GM12875 (cell line): ENCODE results near the gene CCDC152.

ENCODE experiments used
- H3K4me3 ChIP-seq: one replicate; pipeline ENCODE4 v1.5.1; 2011; ENCODE audit warnings: low read depth, low read length, control low read depth
- CTCF ChIP-seq: IDR thresholded peaks from 2 replicates; pipeline ENCODE4 v1.5.1; 2011; ENCODE audit warnings: low read depth, mild to moderate bottlenecking, control low read depth, inconsistent platforms, low read length, moderate library complexity, borderline replicate concordance; ENCODE audit not compliant: insufficient read depth

CCDC152 gene

DNA sequence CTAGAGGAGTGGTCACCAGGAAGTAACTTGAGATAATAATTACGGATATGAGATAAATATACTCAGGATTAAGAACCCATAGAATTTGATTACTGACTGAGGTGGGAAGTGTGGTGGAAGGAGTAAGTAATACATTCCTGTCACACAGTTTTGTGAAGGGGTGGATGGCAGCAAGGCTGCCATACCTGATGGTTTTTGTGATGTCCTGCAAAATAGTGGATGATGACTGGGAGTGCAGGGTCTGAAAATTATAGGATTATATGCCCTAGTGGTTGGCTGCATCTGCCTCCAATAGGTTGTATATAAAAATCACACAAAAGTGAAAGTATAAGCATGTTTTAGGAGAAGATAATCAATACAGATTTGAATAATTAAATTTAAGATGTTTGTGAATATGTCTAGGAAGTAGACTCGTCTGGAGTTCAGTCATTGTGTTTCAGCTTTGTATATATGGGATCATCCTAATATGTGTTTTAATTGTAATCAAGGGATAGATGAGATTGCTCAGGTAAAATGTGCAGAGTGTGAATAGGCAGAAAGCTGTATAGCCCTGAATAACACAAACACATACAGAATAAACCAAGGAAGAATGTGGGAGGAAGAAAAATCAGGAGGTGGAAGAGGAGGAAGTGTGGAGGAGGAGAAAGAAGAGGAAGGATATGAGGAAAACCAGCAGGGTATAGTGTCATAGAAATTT, 49.5 kb downstream of the CCDC152 start:
- no peak for TF ChIP-seq CTCF

DNA sequence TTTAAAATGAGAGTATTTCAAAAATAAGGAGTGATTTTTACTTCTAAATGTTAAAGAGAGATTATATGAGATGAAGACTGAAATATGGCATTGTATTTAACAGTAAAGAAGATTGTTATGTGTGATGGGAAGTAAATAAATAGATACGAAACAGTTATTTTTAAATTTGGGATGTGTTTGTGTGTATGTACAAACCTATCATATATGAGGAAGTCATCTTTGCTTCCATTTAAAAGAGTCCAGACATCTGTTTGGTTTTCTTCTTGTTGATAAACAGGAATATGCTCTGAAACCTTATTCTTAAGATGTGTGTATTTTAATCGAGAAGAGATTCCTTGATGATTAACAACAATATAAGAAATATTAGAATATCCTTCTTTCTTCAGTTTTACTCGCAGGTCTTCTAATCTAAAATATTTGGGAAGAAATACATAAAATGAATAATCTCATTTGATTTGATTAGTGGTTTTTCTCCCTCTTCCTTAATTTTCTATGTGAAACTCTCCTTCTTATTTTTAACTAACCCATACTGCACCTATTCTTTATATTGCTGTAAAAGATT, 50.2 kb downstream of the CCDC152 start:
- no peak overlapping the region for H3K4me3 ChIP-seq
- no peak for TF ChIP-seq CTCF

More for the DNA sequence above, 49.5 kb downstream of the CCDC152 start:
- no peak overlapping the region for H3K4me3 ChIP-seq

GRCh38 chr5:42807722-42808447, 51.3 kb downstream of the CCDC152 start:
- no peak for TF ChIP-seq CTCF
- no peak overlapping the region for H3K4me3 ChIP-seq

GRCh38 chr5:42808888-42809611, 52.4 kb downstream of the CCDC152 start:
- H3K4me3 ChIP-seq, result no peak overlapping the region
- TF ChIP-seq CTCF, result no peak

GRCh38 chr5:42810834-42811590, 54.4 kb downstream of the CCDC152 start:
- H3K4me3 ChIP-seq, result no peak overlapping the region
- no peak for TF ChIP-seq CTCF

GRCh38 chr5:42811591-42812446, 55.2 kb downstream of the CCDC152 start, which contains the start of gene SELENOP:
SELENOP (minus strand) TSS chr5:42811892; CDS start chr5:42808353, 3,539 bp downstream.
- no peak for TF ChIP-seq CTCF
- no peak within 1 kb of the TSS for H3K4me3 ChIP-seq
